ENCODE results near the gene ZNF689.

The ZNF689 gene

DNA sequence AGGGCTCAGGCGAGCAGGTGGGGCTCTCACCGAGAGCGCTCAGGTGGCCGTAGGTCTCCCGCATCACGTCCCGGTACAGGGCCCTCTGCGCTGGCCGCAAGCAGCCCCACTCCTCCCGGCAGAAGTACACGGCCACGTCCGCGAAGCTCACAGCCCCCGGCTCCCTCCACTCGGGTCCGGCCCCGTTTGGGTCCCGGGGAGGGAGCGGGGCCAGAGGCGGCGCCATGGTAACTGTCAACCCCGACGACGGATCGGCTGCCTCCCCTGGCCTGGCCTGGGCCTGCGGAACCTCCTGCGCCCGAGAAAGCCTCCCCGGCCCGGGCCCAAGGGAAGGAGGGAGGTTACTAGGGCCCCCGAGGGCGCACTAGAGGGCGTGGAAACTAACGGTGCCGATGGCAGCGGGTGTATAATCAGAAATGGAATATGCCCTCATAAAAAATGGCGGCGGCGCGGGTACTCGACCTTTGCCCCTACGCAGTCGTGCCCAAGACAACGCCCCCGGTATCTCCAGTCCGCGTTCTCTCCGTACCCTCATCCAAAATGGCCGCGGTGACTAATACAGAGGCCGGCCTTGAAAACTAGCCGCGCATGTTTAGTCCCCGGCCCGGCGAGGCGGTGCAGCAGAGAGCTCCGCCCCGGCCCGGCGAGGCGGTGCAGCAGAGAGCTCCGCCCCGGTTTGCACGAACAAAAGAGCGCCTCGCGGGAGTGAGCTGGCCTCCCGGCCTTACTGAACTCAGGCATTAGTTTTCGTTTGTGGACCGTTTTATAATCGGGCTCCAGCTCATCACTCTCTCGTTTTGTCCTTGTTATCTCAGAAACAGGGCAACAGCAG is 52.0 kb downstream of the ZNF689 start, which contains the start of gene ZNF764:
Gene ZNF764, minus strand, starts transcription at position 418 of the 832 bp plus-strand sequence. Its CDS starts 192 bp downstream, at position 226.
- peaks cover 0 to 28% (median 18%) of the 10 kb centered on the region in 4 experiments for H3K36me3 ChIP-seq (ENCODE audit: control insufficient read depth in 4 of 4, insufficient read depth in 4 of 4, low read length in 3 of 4)
- no peaks in the 10 kb centered on the region for H3K9me3 ChIP-seq (ENCODE audit: control extremely low read depth in 1 of 5, control insufficient read depth in 4 of 5, insufficient read depth in 2 of 5, low read depth in 1 of 5, low read length in 4 of 5)
- peak within 1 kb of the TSS; percentile 70 to 88 (median 81) for H3K4me3 ChIP-seq (ENCODE audit: control insufficient read depth in 1 of 7, extremely low read depth in 1 of 7, insufficient read depth in 4 of 7, low read depth in 2 of 7, low read length in 6 of 7)
- CTCF ChIA-PET: interaction anchor here (0.6 to 3.3 kb wide), 11 partner anchors 9 to 109 kb away, joined by 3 to 29 read pairs (median 3); partner anchors contain the start of genes ZNF688, ZNF747 and ZNF785
- peak within 1 kb of the TSS; percentile 84 to 97 for H3K27ac ChIP-seq (ENCODE audit: insufficient read depth in 1 of 2, low read depth in 1 of 2, low read length in 2 of 2, poor library complexity in 1 of 2, severe bottlenecking in 2 of 2)
- peaks cover 0 to 32% (median 26%) of the 10 kb centered on the region in 4 experiments for H3K4me1 ChIP-seq (ENCODE audit: control extremely low read depth in 1 of 4, control insufficient read depth in 4 of 4, insufficient read depth in 4 of 4, low read length in 3 of 4)
- H3K27me3 ChIP-seq (replicated peaks in 2 of 5; ENCODE audit: control insufficient read depth in 4 of 5, insufficient read depth in 5 of 5, low read length in 4 of 5): no peaks in the 10 kb centered on the region
- WGBS (ENCODE audit: insufficient coverage): 0% methylated on average over 72 of the region's 74 CpGs
- peak; percentile 97 to 98 (median 98) for DNase-seq
- POLR2A ChIA-PET: interaction anchor here (0.6 to 2.7 kb wide), 5 partner anchors 14 to 112 kb away, joined by 3 to 17 read pairs (median 6); partner anchors contain the start of genes SEPHS2, ZNF688 and ZNF747

DNA sequence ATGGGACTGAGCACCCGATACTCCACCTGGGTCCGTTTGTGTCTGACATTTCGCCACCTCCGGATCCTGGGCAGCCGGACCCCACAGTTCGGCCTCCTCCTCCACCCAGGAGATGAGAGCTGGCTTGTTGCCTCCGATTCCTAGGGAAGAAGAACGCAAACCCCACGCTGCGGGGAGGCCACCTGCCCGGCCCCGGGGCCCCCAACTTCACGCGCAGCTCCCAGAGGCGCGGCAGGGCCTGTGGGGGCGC is 52.6 kb downstream of the ZNF689 start:
- CTCF ChIA-PET: interaction anchor here (0.6 to 3.3 kb wide), 10 partner anchors 9 to 108 kb away, joined by 3 to 29 read pairs (median 4); partner anchors contain the start of genes ZNF688, ZNF747 and ZNF785
- peak overlapping the region; percentile 84 to 97 for H3K27ac ChIP-seq (ENCODE audit: insufficient read depth in 1 of 2, low read depth in 1 of 2, low read length in 2 of 2, poor library complexity in 1 of 2, severe bottlenecking in 2 of 2)
- H3K36me3 ChIP-seq (ENCODE audit: control insufficient read depth in 4 of 4, insufficient read depth in 4 of 4, low read length in 3 of 4): peaks cover 0 to 33% (median 19%) of the 10 kb centered on the region in 4 experiments
- peaks cover 0 to 37% (median 30%) of the 10 kb centered on the region in 4 experiments for H3K4me1 ChIP-seq (ENCODE audit: control extremely low read depth in 1 of 4, control insufficient read depth in 4 of 4, insufficient read depth in 4 of 4, low read length in 3 of 4)
- H3K9me3 ChIP-seq (ENCODE audit: control extremely low read depth in 1 of 5, control insufficient read depth in 4 of 5, insufficient read depth in 2 of 5, low read depth in 1 of 5, low read length in 4 of 5): no peaks in the 10 kb centered on the region
- POLR2A ChIA-PET: interaction anchor here (0.6 to 2.7 kb wide), 3 partner anchors 13 to 22 kb away, joined by 6 to 17 read pairs (median 12); partner anchors contain the start of genes ZNF688 and ZNF747
- 0% methylated on average over 16 of the region's 17 CpGs for WGBS (ENCODE audit: insufficient coverage)
- H3K27me3 ChIP-seq (replicated peaks in 2 of 5; ENCODE audit: control insufficient read depth in 4 of 5, insufficient read depth in 5 of 5, low read length in 4 of 5): no peaks in the 10 kb centered on the region
- DNase-seq: no peak
- peak overlapping the region; percentile 70 to 88 (median 81) for H3K4me3 ChIP-seq (ENCODE audit: control insufficient read depth in 1 of 7, extremely low read depth in 1 of 7, insufficient read depth in 4 of 7, low read depth in 2 of 7, low read length in 6 of 7)

DNA sequence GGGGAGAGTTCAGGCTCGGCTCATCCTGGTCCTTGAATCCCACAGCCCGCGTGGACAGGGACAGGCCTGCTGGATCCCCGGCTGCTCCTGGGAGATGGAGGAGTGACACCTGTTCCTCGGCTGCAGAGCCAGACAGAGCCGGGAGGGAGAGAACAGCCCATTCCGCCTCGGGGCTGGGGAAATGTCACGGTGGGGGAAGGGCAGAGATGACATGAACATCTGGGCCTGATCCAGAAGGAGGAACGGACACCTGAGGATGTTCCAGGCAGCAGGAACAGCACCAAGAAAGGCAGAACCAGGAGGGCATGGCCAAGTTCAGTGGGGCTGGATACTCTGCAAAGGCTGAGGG is 54.1 kb downstream of the ZNF689 start:
- Histone ChIP-seq H3K27ac (ENCODE audit: insufficient read depth in 1 of 2, low read depth in 1 of 2, low read length in 2 of 2, poor library complexity in 1 of 2, severe bottlenecking in 2 of 2) (no peak overlapping the region), H3K27me3 (replicated peaks in 2 of 5; ENCODE audit: control insufficient read depth in 4 of 5, insufficient read depth in 5 of 5, low read length in 4 of 5) (no peaks in the 10 kb centered on the region), H3K9me3 (ENCODE audit: control extremely low read depth in 1 of 5, control insufficient read depth in 4 of 5, insufficient read depth in 2 of 5, low read depth in 1 of 5, low read length in 4 of 5) (no peaks in the 10 kb centered on the region), H3K4me1 (ENCODE audit: control extremely low read depth in 1 of 4, control insufficient read depth in 4 of 4, insufficient read depth in 4 of 4, low read length in 3 of 4) (peaks cover 0 to 32% (median 27%) of the 10 kb centered on the region in 4 experiments), H3K36me3 (ENCODE audit: control insufficient read depth in 4 of 4, insufficient read depth in 4 of 4, low read length in 3 of 4) (peaks cover 0 to 34% (median 19%) of the 10 kb centered on the region in 4 experiments), H3K4me3 (ENCODE audit: control insufficient read depth in 1 of 7, extremely low read depth in 1 of 7, insufficient read depth in 4 of 7, low read depth in 2 of 7, low read length in 6 of 7) (no peak overlapping the region)
- CTCF ChIA-PET: interaction anchor here (2.8 kb wide), 1 partner anchor 10 kb away, joined by 9 read pairs; no protein-coding TSS in a partner anchor
- POLR2A ChIA-PET: no interaction called here
- DNase-seq: no peak
- WGBS (ENCODE audit: insufficient coverage): 92% methylated on average over 7 of the region's 10 CpGs

DNA sequence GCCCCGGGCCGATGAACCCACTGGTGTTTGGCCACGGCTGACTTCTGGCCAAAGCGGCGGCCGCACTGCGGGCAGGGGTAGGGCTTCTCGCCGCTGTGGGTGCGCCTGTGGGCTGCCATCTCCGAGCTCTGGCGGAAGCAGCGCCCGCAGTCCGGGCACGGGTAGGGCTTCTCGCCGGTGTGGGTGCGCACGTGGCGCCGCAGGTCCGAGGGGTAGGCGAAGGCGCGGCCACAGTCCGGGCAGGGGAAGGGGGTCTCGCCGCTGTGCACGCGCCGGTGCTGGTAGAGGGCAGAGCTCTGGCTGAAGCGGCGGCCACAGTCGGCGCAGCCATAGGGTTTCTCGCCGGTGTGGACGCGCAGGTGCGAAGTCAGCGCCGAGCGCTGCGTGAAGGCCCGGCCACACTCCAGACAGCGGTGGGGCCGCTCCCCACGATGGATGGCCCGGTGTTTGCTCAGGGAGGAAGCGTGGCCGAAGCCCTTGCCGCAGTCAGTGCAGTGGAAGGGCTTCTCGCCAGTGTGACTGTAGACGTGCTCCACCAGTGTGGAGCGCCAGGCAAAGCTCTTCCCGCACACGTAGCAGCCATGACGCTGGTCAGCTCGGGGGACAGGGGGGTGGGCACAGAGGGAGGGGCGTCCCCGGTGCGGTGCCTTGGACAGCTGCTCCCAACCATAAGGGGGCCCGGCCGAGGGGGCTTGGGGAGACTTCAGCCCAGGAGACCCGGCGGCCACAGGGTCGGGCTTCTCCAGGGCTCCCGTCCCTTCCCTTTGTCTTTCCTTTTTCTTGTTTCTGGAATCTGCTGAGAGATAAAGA is 54.7 kb downstream of the ZNF689 start:
- WGBS (ENCODE audit: insufficient coverage): 98% methylated on average over 58 of the region's 69 CpGs
- CTCF ChIA-PET: interaction anchor here (0.9 to 2.8 kb wide), 3 partner anchors 9 to 20 kb away, joined by 3 to 9 read pairs (median 4); no protein-coding TSS in a partner anchor

DNA sequence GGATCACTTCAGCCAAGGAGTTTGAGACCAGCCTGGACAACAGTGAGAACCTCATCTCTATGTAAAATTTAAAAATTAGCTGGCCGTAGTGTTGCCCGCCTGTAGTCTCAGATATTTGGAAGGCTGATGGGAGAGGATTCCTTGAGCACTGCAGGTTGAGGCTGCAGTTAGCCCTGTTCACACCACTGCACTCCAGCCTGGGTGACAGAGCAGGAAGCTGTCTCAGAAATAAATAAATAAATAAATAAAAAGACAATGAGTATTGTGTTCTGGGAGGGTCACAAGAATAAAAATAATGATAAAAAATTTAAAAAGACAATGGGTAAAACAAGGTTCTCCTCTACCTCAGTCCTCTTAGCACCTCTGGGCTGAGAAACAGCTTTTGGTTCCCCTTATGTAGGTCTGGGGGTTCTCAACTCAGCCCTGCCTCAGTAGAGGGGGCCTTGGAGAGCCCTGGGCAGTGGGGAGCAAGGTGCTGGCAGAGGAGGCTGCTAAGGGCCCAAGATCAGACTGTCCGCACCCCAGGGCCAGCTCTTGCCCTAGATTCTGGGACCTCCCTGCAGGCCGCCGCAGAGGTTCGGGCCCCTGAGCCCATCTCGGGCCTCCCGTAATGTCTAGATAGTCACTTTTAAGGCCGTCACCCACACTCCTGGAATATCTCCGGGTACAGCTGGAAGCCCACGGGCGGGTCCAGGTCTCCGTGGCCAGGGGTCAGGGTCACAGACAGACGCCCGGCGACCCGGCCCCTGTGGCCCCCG is 55.5 kb downstream of the ZNF689 start:
- H3K9me3 ChIP-seq (ENCODE audit: control extremely low read depth in 1 of 5, control insufficient read depth in 4 of 5, insufficient read depth in 2 of 5, low read depth in 1 of 5, low read length in 4 of 5): no peaks in the 10 kb centered on the region
- ChIA-PET CTCF (interaction anchor here (0.9 to 1.5 kb wide), 5 partner anchors 9 to 61 kb away, joined by 3 to 4 read pairs (median 3); no protein-coding TSS in a partner anchor), POLR2A (no interaction called here)
- 98% methylated on average over 18 of the region's 18 CpGs for WGBS (ENCODE audit: insufficient coverage)
- H3K27ac ChIP-seq (ENCODE audit: insufficient read depth in 1 of 2, low read depth in 1 of 2, low read length in 2 of 2, poor library complexity in 1 of 2, severe bottlenecking in 2 of 2): no peak overlapping the region
- no peak for DNase-seq
- peaks cover 0 to 34% (median 19%) of the 10 kb centered on the region in 4 experiments for H3K36me3 ChIP-seq (ENCODE audit: control insufficient read depth in 4 of 4, insufficient read depth in 4 of 4, low read length in 3 of 4)
- H3K4me1 ChIP-seq (ENCODE audit: control extremely low read depth in 1 of 4, control insufficient read depth in 4 of 4, insufficient read depth in 4 of 4, low read length in 3 of 4): peaks cover 0 to 28% (median 25%) of the 10 kb centered on the region in 4 experiments
- no peak overlapping the region for H3K4me3 ChIP-seq (ENCODE audit: control insufficient read depth in 1 of 7, extremely low read depth in 1 of 7, insufficient read depth in 4 of 7, low read depth in 2 of 7, low read length in 6 of 7)
- no peaks in the 10 kb centered on the region for H3K27me3 ChIP-seq (replicated peaks in 2 of 5; ENCODE audit: control insufficient read depth in 4 of 5, insufficient read depth in 5 of 5, low read length in 4 of 5)

More for the DNA sequence above, 54.7 kb downstream of the ZNF689 start:
- POLR2A ChIA-PET: no interaction called here
- H3K36me3 ChIP-seq (ENCODE audit: control insufficient read depth in 4 of 4, insufficient read depth in 4 of 4, low read length in 3 of 4): peaks cover 0 to 34% (median 19%) of the 10 kb centered on the region in 4 experiments
- no peak overlapping the region for H3K27ac ChIP-seq (ENCODE audit: insufficient read depth in 1 of 2, low read depth in 1 of 2, low read length in 2 of 2, poor library complexity in 1 of 2, severe bottlenecking in 2 of 2)
- H3K4me3 ChIP-seq (ENCODE audit: control insufficient read depth in 1 of 7, extremely low read depth in 1 of 7, insufficient read depth in 4 of 7, low read depth in 2 of 7, low read length in 6 of 7): no peak overlapping the region
- peaks cover 0 to 28% (median 25%) of the 10 kb centered on the region in 4 experiments for H3K4me1 ChIP-seq (ENCODE audit: control extremely low read depth in 1 of 4, control insufficient read depth in 4 of 4, insufficient read depth in 4 of 4, low read length in 3 of 4)
- no peak for DNase-seq
- H3K9me3 ChIP-seq (ENCODE audit: control extremely low read depth in 1 of 5, control insufficient read depth in 4 of 5, insufficient read depth in 2 of 5, low read depth in 1 of 5, low read length in 4 of 5): no peaks in the 10 kb centered on the region
- no peaks in the 10 kb centered on the region for H3K27me3 ChIP-seq (replicated peaks in 2 of 5; ENCODE audit: control insufficient read depth in 4 of 5, insufficient read depth in 5 of 5, low read length in 4 of 5)

DNA sequence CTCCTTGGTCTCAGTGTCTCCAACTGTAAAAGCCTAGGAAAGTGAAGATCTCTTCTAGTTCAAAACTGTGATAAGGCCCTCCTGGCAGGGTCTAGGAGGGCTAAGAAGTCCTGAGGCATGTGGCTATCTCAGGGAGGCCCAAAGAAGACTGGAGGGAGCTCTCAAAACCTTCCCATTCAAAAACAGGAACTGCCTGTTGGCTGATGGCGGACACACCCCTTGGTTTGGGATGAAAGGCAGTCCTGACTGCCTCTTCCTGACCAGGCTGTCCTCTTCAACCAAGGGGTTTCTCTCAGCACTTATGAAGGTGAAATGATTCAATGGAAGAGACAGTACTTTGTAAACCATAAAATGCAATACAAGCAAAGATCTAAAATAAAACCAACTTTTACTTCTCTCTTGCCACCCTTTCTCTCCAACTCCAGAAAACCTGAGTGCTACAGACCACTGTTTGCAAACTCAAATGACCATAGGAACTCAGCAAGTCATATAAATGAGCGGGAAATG is 56.7 kb downstream of the ZNF689 start:
- no peak overlapping the region for H3K4me3 ChIP-seq (ENCODE audit: control insufficient read depth in 1 of 7, extremely low read depth in 1 of 7, insufficient read depth in 4 of 7, low read depth in 2 of 7, low read length in 6 of 7)
- CTCF ChIA-PET: interaction anchor here (0.9 to 1.4 kb wide), 5 partner anchors 16 to 79 kb away, joined by 3 to 4 read pairs (median 3); no protein-coding TSS in a partner anchor
- no peak for DNase-seq
- peaks cover 0 to 34% (median 19%) of the 10 kb centered on the region in 4 experiments for H3K36me3 ChIP-seq (ENCODE audit: control insufficient read depth in 4 of 4, insufficient read depth in 4 of 4, low read length in 3 of 4)
- no peaks in the 10 kb centered on the region for H3K9me3 ChIP-seq (ENCODE audit: control extremely low read depth in 1 of 5, control insufficient read depth in 4 of 5, insufficient read depth in 2 of 5, low read depth in 1 of 5, low read length in 4 of 5)
- no peaks in the 10 kb centered on the region for H3K27me3 ChIP-seq (replicated peaks in 2 of 5; ENCODE audit: control insufficient read depth in 4 of 5, insufficient read depth in 5 of 5, low read length in 4 of 5)
- POLR2A ChIA-PET: interaction anchor here (0.8 kb wide), 1 partner anchor 18 kb away, joined by 3 read pairs; no protein-coding TSS in a partner anchor
- WGBS (ENCODE audit: insufficient coverage): 53% methylated on average over 2 of the region's 2 CpGs
- H3K4me1 ChIP-seq (ENCODE audit: control extremely low read depth in 1 of 4, control insufficient read depth in 4 of 4, insufficient read depth in 4 of 4, low read length in 3 of 4): peaks cover 0 to 24% (median 20%) of the 10 kb centered on the region in 4 experiments
- peak overlapping the region in 1 of 2 experiments; percentile 15 for H3K27ac ChIP-seq (ENCODE audit: insufficient read depth in 1 of 2, low read depth in 1 of 2, low read length in 2 of 2, poor library complexity in 1 of 2, severe bottlenecking in 2 of 2)
